GM21737 (cell line): Measurements from ENCODE around the gene PPFIA1.
"Not testable (repeated sequence)": the region's sequence is repeated elsewhere in the genome, so short reads cannot be mapped to it uniquely, and the experiment has no call there.

Experiments
- ATAC-seq: cut with Tn5 transposase; IDR thresholded peaks from one replicate; pipeline ENCODE4 v1.9.1; 2021; ENCODE audit warnings: mild to moderate bottlenecking, moderate library complexity; ENCODE audit not compliant: unreplicated experiment

The PPFIA1 gene

GRCh38 chr11:70383664-70384565, 113.4 kb downstream of the PPFIA1 start:
- ATAC-seq = no peak

DNA sequence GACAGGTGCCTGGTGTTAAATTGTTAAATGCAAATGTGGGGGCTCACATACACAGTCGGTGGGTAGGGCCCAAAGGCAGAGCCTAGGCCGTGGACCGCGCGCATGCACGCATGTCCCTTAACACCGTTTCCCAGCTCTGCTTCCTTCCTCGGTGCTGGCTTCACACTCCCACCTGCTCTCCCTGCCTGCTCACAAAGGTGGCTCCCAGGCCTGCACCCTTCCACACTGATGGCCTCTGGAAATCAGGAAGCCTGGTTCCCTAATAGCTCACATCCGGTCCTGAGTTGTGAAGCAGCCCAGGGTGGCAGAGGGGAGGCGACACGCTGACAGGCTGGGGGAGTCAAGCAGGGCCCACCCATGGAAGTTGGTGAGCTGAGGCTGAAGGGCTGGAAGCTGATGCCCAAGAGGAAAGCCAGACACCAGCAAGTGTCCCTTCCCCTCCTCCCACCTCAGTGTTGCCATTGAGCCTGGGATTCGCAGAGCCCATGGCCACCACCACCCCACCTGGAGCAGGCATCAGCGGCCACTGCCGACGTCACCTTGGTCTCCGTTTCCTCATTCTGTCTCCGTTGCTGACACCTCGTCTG, 114.2 kb downstream of the PPFIA1 start:
- ATAC-seq = no peak

DNA sequence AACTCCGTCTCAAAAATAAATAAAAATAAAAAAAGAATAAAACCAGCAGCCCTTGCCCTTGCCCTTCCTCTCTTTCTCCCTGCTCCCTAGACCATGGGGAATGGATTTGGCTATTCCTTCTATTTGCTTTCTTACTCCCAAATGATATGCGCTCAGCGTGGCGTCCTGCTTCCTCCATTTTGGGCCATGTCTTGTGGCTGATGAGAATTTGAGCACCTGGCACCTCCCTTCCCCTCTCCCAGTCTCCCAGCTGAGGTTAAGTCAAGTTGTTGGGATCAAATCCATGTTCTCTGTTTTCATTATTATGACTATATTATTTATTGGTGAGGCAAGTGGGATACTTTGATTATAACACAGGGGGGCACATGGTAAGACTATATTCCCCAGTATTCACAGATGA, 117.1 kb downstream of the PPFIA1 start:
- ATAC-seq = no peak

- no peak for ATAC-seq
Measured at GRCh38 chr11:70389201-70389600, 118.7 kb downstream of the PPFIA1 start.

GRCh38 chr11:70390882-70391281, 120.4 kb downstream of the PPFIA1 start:
- not testable (repeated sequence) for ATAC-seq

GRCh38 chr11:70394211-70394950, 123.9 kb downstream of the PPFIA1 start:
- no peak for ATAC-seq

DNA sequence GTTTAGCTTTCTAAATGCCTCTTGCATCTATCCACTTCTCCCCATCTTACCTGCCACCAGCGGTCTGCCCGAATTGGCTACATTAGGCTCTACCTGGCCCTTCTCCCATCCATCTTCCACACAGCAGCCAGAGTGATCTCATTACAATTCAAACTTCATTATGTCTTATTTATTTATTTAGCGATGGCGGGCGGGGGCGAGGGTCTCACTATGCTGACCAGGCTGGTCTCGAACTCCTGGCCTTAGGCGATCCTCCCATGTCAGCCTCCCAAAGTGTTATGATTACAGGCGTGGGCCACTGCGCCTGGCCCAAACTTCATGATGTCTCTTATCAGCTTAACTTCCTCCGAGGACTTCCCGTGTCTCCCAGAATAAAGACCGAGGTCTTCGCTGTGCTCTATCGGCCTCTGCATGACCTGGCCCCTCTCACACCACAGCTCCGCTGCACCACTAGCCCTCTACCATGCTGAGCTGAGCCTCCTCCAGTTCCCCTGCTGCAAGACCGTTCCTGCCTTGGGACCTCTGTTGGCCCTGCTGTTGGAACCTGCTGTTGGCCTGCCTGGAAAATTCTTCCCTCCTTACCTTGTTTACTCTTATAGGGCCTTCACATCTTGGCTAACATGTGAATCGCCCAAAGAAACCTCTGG, 127.0 kb downstream of the PPFIA1 start:
- peak; percentile 23 for ATAC-seq

DNA sequence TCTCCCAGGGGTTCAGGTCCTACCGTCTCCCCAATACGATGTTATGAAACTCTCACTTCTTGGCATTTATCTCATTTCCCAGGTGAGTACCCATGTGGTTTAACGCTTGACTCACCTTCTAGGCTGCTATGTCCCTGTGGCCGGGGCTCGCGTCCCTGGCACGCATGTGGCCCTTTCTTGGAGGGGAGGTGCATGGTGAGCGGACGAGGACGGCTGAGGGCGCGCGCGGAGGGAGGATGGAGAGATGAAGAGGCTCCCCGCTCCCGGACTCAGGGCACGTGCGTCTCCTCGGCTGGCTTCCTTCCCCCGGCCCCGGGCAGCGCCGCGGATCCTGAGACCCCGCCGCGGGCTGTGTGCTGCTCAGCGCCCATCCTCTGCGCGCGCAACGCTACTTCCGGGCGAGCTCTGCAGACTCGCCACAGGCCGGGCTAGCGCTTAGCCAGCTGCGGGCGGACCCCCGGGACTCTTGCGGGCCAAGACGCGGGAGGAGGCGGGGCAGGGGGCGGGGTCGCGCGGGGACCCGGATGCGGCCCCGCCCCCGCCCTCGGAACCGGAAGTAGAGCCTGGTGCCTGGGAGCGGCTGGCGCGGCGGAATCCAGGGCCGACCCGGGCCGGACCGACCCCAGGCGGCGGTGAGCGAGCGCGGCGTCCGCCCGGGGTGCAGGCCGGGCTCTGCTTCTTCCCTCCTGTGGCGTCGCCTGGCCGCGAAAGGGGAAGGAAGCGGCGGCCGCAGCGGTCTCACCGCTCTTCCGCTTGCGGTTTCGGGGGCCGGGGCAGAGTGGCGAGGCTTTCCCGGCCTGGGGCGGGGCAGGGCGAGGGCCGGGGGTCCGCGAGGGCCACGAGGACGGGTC, 127.7 kb downstream of the PPFIA1 start, which contains the start of gene CTTN:
Gene CTTN, plus strand, starts transcription at position 547 of the 851 bp plus-strand sequence. CDS start 8,769 bp downstream, outside the sequence.
- ATAC-seq = peak; percentile 61

GRCh38 chr11:70398834-70399680, 128.6 kb downstream of the PPFIA1 start:
- ATAC-seq = no peak

DNA sequence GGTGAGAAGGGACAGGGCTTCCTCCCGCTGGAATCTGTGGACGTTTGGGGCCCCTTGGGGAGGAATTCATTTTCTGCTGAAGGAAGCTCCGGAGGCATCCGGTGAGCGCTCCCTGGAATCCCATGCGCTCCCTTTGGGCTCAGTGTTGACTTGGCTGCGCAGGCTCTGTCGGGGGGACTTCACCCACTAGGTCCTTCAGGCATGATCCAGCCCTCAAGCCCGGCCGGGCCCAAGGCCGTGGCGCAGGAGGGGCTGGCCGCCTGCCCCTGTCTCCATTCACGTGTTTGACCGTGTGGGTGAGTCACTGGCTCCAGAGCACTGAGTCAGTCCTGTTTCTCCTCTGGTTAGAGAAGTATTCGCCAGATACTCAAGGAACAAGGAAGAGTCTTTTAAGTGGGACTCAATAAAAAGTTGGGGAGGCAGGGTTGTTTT, 129.2 kb downstream of the PPFIA1 start:
- ATAC-seq = no peak

DNA sequence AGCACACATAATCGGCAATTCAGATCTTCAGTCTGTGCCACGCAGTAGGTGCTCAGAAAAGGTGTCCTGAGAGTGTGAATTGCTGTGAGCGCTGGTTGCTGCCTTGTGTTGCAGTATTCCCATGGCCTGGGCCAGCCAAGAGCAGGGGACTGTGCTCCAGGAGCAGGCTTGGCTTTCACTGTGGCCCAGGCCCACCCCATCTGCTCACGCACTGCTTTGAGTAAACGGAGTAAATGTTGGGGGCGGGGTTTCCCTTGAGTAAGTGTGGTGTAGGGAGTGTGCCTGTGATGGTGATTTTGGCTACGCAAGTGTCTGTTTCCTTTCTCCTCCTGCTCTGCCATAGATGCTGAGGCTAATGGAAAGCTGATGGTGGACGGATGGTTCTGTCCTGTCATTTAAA, 130.2 kb downstream of the PPFIA1 start:
- no peak for ATAC-seq

DNA sequence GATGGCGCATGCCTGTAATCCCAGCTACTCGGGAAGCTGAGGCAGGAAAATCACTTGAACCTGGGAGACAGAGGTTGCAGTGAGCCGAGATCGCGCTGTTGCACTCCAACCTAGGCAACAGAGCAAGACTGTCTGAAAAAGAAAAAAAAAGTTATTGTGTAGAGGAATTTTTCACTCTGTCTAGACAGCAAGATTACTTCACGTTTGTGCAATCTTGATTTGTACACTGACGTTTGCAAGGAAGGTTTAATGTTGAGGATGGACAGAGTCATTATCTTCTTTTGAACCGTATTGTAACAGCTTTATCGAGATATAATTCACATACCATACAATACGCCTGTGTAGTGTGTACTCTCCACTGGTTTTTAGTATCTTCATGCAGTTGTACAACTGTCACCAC, 131.5 kb downstream of the PPFIA1 start:
- ATAC-seq = no peak

DNA sequence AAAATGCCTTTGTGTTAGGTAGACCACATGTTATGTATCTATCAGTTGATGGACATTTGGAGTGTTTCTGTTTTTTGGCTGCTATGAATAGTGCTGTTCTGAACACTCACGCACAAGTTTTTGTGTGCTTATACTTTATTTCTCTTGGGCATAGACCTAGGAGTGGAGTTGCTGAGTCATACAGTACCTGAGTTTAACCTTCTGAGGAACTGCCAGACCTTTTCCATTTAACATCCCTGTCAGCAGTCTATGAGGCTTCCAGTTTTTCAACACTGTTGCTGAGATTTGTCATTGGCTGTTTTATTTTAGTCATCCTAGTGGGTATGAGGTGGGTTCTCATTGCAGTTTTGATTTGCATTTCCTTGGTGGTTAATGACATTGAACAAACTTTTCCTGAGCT, 132.2 kb downstream of the PPFIA1 start:
- ATAC-seq = no peak

GRCh38 chr11:70404244-70404643, 133.8 kb downstream of the PPFIA1 start:
- no peak for ATAC-seq

DNA sequence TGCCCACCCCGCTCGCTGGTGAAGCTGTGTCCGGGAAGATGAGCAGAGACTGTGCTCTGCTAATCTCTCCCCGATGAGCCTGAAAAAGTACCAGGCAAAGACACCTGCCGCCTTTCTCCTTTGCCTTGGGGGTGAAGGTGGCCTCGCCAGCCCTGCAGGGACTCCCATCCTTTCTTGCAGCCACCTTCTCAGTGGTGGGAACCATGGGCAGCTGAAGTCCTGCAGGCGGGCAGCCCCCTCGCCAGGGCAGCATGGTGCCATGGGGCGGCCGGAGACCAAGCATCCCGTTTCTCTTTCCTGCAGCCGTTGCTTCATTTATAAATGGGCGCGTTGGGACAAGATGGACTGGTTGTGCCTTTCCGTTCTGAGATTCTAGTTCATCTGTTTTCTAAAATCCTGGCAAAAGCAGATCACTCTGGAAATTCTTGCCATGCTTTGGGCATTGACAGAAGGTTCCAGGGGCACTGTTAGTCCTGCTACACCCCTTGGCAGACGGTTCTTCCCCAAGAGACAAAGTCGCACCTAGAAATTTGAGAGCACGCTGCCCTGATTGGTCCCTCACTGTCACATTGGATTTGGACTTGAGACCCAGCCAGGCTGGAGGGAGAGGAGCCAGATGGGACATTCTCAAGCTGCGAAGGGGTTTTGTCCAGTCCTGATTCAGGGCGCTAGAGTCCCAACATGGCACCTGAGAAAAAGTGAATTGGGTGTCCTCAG, 135.3 kb downstream of the PPFIA1 start:
- no peak for ATAC-seq

DNA sequence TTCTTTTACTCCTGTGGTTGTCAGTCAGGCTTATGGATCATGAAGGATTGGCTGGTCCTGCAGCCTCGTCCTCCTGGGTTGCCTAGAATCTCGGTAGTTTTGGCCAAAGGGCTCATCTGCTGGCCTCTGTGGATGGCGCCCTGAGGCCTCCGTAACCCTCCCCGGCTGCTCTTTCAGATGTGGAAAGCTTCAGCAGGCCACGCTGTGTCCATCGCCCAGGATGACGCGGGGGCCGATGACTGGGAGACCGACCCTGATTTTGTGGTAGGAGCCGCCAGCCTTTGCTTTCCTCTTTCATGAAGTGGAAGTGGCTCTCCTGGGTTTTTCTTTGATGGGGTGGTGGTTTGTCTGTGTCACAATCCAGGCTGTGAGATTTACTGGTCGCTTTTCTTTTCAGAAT, 136.6 kb downstream of the PPFIA1 start:
- no peak for ATAC-seq

GRCh38 chr11:70407814-70408213, 137.3 kb downstream of the PPFIA1 start:
- ATAC-seq = no peak

DNA sequence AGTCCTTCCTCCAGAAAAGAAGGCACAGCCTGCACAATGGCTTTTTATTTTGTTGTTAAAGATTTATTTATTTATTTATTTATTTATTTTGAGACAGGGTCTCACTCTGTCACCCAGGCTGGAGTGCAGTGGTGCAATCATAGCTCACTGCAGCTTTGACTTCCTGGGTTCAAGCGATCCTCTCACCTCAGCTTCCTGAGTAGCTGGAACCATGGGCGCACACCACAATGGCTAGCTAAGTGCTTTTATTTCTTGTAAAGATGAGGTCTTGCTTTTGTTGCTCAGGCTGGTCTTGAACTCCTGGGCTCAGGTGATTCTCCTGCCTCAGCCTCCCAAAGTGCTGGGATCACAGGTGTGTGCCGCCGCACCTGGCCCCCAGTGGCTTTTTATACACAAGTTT, 137.8 kb downstream of the PPFIA1 start:
- not testable (repeated sequence) for ATAC-seq

DNA sequence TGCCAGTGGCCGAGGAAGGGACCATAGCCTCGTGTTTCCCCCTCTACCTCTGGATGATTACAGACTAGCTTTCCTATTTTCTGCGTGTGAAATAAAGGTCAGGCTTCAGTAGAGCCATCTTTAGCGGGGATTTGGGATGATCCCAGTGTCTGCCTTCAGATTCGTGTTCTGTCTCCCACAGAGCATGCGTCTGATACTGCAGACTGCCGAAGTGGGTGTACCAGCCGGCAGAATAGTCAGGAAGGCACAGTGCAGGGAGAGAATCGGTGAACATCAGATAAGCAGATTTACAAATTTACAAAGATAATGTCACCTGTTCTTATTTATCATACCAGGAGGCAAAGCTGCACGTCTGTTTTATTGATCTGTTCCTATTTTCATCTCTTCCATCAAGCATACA, 138.9 kb downstream of the PPFIA1 start:
- no peak for ATAC-seq
